Hippocampal formation (tissue), 2 donors: ENCODE measurements around the gene HSPB1.
"Not testable (repeated sequence)": the region's sequence is repeated elsewhere in the genome, so short reads cannot be mapped to it uniquely, and the experiment has no call there.

Source experiments
- DNase-seq, 2 donors: peaks; one replicate each; lab custom pipeline; 2025; lab: John Stamatoyannopoulos, UW

The HSPB1 gene

DNA sequence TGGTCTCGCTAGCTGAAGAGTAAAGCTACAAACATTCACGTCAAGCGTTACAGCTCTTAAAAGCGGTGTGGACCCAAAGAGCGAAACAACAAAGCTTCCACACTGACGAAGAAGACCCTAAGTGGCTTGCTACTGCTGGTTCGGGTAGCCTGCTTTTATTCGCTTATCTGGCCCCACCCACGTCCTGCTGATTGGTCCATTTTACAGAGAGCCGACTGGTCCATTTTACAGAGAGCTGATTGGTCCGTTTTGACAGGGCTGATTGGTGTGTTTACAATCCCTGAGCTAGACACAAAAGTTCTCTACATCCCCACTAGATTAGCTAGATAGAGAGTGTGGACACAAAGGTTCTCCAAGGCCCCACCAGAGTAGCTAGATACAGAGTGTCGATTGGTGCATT is 6.4 kb downstream of the HSPB1 start:
- DNase-seq: not testable (repeated sequence)

GRCh38 chr7:76309341-76310101 is 7.0 kb downstream of the HSPB1 start:
- DNase-seq: not testable (repeated sequence)

- peak in 1 of 2 donors; percentile 40 for DNase-seq
Observed at GRCh38 chr7:76310102-76310957, 7.9 kb downstream of the HSPB1 start.

GRCh38 chr7:76311838-76312237 is 9.4 kb downstream of the HSPB1 start:
- DNase-seq: not testable (repeated sequence)

DNA sequence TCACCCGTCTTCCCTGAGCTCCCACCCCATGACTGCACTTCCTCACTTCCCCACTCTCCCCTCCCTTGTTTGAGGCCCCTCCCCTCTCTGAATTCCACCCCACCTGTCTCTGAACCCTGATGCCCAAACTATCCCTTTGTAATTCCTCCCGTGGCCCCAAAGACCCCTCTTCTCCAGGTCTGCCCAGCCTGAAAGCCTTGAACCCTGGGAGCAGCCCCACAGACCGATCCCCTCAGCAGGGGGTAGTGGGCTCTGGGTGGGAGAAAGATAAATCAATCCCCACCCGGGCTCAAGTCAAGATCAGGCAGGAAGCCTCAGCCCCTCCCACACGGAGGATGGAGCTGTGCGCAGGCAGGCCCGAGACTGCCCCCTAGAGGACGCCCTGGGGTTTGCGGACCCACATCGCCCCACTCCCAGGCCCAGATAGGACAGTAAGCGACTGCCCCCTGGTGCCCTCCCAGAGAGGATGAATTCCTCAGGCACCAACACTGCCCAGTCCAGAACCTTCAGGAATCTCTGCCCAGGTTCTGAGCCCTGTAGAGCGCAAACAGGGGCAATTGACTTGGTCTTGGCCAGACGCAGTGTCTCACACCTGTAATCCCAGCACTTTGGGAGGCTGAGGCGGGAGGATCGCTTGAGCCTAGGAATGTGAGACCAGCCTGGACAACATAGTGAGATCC is 11.7 kb downstream of the HSPB1 start:
- DNase-seq: peak; percentile 92 to 95

- not testable (repeated sequence) for DNase-seq
Observed at GRCh38 chr7:76314740-76315139, 12.3 kb downstream of the HSPB1 start.

DNA sequence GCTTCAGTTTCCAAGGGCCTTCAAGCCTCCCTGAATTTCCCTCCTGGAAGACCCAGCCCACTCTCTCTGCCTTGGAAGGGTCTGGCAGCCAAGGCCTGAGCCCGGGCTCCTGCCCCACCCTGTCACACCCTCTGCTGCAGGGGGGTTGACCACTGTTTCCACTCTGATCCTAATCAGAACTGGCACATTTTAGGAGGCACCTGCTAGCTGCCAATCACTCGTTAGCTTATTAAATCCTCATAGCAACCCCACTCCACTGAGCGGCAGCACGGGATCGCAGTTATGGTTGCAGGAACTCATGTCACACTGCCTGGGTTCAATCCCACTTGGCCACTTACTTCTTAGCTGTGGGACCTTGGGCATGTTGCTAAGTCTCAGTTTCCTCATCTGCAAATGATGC is 12.9 kb downstream of the HSPB1 start:
- no peak for DNase-seq

DNA sequence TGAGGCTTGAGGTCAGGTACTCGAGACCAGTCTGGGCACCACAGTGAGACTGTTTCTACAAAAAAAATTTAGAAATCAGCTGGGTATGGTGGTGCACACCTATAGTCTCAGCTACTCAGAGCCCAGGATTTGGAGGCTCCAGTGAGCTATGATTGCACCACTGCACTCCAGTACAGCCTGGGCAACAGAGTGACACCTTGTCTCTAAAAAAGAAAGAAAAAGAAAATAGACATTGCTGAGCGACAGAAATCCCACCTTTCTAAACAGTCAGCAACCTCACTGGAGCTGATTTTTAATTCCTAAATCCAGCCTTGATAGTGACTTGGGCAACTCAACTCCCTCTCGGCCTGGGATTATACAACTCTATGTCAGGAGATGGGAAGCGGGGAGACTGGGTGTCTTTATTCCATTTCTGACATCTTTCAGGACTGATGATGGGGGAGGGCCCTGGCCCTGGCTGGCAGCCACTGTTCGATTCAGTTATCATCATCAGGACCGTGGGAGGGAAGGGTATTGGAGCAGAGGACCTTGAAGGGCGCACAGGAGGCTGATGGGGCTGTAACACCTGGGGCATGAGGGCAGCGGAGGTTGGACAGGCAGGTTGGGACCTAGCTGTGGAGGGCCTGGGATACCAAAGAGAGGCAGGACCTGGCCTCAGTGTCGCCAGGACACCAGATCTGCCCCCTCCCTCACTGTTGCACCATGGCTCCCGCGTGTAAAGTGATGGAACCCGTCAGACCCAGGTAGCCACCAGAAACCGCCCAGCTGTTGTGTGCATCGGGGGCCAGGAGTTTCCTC is 14.7 kb downstream of the HSPB1 start:
- DNase-seq: no peak

GRCh38 chr7:76317782-76318487 is 15.5 kb downstream of the HSPB1 start:
- peak; percentile 97 for DNase-seq

GRCh38 chr7:76318488-76319353 is 16.2 kb downstream of the HSPB1 start:
- peak in 1 of 2 donors; percentile 44 for DNase-seq

DNA sequence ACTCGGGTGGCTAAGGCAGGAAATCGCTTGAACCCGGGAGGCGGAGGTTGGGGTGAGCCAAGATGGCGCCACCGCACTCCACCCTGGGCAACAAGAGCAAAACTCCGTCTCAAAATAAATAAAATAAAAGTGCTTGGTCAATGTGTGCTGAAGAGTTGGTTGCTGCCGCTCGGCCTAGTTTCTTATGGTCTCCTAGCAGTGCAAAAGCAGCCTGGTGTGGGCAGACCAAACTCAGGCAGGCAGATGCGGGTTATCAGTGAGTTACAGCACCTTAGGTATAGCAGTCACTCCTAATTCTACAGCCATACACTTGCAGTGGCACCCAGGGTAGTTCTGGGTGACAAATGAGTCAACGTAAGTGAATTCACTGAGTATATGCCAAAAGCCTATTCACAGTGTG is 22.6 kb downstream of the HSPB1 start:
- DNase-seq: no peak

DNA sequence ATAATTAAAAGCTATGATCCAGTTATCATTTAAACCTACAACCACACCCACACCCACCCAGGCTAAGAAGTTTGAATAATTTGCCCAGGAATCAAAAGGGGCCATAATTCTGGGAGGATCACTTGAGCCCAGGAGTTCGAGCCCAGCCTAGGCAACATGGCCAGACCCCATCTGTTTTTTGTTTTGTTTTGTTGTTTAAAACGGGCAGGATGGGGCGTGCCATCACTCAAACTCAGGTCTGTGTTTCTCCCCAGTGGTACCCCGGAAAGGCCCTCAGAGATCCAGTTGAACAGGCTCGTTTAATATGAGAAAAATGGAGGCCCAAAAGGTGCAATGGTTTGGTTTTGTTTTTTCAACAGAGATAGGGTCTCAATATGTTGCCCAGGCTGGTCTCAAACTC is 23.3 kb downstream of the HSPB1 start:
- DNase-seq: no peak

DNA sequence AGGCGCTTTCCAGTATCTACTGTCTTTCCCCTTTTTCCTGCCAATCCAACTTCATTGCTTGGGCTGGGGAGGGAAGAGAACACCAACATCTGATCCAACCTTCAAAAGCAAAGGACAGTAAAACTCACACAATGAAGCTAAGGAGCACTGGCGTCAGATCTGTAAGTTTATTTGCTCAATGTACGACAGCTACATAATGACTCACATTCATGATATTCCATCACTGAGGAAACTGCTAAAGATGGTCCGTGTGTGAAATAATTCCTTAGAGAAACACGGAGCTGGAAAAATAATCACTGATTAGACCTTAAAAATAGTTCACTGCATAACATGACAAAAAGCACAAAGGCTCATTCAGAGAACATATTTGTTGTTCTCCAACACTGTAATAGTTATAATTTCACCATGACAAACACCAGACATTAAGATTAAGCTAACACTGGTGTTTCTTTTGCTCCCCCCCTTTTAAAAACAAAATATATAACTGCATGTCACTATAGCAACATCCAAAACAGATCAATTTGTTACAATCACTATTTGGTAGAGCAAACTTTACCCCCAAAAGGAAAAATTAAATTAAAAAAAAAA is 24.3 kb downstream of the HSPB1 start:
- DNase-seq: no peak

- no peak for DNase-seq
Observed at GRCh38 chr7:76327610-76328009, 25.1 kb downstream of the HSPB1 start.

DNA sequence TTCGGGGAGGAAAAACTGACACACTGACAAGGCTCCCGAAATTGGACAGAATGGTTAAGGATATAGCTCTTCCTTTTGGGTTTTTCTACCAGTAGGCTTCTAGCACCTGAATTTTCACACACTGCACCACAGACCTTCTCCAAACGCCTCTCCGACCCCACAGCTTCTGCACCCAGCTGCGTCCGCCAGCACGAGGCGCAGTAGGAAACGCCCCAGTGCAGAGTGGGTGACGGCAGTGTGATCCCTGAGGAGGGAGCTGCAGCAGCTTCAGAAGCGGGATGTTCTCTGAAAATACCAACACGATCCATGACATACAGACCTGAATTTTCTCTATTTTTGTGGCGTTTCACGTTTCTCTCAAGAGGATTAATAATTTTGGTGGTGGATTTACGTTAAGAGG is 25.9 kb downstream of the HSPB1 start:
- DNase-seq: no peak

DNA sequence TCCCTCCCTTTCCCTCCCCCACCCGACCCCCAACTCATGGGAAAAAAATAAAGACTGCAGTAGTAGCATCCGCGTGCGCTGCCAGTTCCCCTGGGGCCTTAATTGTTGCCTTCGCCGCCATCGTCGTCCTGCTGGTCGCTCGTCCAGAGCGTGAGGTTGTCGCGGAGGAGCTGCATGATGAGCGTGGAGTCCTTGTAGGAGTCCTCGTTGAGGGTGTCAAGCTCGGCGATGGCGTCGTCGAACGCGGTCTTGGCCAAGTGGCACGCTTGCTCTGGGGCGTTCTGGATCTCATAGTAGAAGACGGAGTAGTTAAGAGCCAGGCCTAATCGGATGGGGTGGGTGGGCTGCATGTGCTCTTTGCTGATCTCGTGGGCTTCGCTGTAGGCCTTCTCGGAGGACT is 27.0 kb downstream of the HSPB1 start:
- DNase-seq: no peak

- DNase-seq: no peak
Observed at GRCh38 chr7:76330261-76330660, 27.8 kb downstream of the HSPB1 start.

- DNase-seq: no peak
Observed at GRCh38 chr7:76330673-76331072, 28.2 kb downstream of the HSPB1 start.

- DNase-seq: no peak
Observed at GRCh38 chr7:76332078-76332477, 29.6 kb downstream of the HSPB1 start.
